GM18868 (cell line): Measurements from ENCODE around the gene RELL1.
"Not testable (repeated sequence)": the region's sequence is repeated elsewhere in the genome, so short reads cannot be mapped to it uniquely, and the experiment has no call there.

ENCODE experiments used
- ATAC-seq: cut with Tn5 transposase; IDR thresholded peaks from one replicate; pipeline ENCODE4 v1.9.1; 2021; ENCODE audit warnings: mild to moderate bottlenecking, moderate library complexity; ENCODE audit not compliant: unreplicated experiment

The RELL1 gene

DNA sequence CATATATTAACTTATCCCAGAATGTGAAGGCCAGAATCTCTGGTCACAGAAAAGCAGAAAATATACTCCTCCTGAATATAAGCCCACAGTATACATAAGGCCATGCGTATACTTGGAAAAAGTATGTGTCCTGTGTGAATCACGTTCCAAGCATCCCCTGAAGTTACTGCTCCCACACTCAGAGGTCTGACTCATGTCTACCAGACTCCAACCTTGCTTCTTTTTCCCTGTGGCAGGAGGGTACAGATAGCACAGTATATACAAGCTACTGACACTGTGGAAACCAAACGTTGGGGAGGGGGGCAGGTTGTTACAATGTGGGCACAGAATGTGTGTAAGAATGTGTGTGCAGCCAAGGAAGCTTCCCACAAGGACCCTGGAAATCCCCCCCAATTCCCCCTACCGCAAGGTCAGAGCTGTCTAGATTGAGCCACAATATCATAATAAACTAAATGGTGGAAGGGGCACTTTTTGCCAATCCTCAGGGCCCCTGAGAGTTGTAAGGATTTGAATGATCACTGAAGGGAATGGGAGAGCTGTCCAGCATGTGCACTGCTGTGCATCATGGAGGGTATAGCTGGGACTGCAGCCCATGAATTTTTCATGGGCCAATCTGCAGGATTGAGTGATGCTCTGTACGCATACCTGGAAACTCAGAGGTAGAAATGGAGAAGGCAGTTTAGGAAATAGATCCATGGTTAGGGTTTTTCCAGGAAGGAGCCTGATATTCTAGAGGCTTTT, 7.4 kb upstream of the RELL1 start:
- ATAC-seq: no peak

DNA sequence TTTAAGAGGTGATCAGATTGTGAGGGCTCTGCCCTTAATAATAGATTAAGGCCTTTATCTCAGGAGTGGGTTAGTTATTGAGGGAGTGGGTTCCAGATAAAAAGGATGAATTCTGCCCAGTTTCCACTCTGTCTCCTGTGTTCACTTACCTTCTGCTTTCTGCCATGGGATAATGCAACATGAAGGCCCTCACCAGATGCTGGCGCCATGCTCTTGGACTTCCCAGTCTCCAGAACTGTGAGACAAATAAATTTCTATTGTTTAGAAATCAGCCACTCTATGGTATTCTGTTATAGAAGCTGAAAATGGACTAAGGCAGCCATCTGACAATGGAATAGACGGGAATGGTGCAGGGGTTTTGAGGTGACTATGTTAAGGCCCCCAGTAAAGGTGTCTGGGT, 6.9 kb upstream of the RELL1 start:
- ATAC-seq: no peak

DNA sequence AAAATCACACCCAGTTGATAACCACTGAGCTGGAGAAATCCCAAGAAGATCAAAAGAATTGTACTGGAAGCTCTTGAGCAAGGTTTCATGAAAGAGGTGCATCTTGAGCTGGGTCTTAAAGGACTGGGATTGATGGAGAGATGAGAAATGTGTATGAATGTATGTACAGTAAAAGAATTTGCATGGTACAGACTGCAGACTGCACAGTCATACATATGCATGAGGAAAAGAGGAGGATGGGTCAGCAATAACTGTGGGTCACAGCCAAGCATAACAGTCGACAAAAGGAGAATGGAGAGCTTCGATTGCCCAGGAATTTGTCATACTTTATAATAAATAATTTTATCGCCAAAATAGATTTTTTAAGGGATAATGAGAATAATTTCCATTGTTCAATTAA, 4.8 kb upstream of the RELL1 start:
- no peak for ATAC-seq

GRCh38 chr4:37689353-37690095, 3.3 kb upstream of the RELL1 start:
- ATAC-seq: no peak

- ATAC-seq: no peak
These were observed 1.5 kb upstream of the RELL1 start for GRCh38 chr4:37687681-37688080.

- no peak for ATAC-seq
These were observed 1.0 kb upstream of the RELL1 start for GRCh38 chr4:37687194-37687562.

DNA sequence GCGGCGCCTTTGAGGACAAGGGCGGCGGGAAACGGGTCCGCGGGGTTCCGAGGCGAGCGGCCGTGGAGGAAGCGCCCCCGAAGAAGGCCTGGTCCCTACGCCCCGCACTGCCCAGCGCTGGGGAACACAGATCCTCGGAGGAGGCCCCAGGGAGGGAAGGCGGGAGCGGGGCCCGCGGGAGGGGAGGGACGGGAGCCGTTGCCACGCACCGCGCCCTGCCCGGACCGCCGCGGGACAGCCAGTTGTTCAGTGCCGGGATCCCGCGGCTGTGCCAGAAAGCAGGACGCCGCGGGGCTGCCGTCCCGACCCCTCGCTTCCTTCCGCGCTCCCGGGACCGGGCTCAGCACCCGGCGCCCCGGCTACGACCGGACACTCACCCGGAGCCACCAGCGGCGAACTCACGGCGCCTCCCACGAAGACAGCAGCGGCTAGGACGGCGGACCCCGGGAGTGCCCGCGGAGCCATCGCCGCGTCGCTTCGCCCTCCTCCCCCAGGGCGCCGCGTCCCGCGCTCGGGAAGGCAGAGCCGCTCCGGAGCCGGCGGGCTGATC, 278 bp downstream of the RELL1 start:
- peak; percentile 4 for ATAC-seq

- ATAC-seq: no peak
These were observed 884 bp downstream of the RELL1 start for GRCh38 chr4:37685161-37685822.

GRCh38 chr4:37684154-37684553, 2.0 kb downstream of the RELL1 start:
- no peak for ATAC-seq

DNA sequence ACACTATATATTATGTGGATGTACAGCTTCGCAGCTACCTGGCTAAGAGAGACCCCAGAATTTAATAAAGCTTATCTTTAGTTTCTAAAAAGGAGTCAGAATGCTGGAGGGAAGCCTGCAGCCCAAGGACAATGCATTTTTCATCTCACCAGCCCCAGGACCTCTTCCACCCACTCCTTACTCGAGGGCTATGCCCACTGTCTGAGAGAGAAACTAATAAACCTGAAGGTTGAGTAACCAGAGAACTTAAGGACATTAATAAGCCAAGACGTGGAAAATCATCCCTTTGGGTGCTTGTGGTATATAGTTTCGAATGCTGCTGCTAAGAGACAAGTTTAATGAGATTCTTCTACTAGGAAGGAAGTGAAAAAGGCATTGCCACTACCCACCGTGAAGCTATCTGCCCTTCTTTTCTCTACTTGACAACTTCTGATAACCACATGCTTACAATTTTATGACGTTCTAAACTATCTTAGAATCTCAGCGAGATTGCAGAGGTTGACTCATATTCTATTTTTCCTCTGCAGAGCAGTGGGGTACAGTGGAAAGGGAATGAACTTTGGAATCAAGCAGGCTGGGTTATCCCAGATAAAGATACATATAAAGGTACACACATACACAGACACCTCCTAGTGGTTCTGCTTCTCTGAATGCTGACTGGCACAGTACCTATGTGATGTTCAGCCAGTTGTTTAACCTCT, 3.3 kb downstream of the RELL1 start:
- peak; percentile 40 for ATAC-seq

DNA sequence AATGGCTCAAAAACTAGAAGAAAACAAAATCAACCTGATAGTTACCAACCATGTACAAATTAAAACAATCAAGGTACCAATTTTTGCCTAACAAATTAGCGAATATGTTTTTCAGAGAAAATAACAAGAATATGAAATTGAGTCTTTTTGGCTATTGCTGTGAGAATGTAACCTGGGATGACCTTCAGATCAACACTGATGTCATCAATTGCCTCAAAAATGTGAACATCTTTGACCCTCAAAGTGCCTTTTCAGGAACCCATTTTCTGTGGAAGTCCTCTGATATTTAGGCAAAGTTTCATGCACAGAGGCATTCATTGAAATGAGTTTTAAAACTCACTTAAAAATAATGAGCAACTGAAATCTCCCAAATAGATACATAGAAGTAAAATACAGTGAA, 6.1 kb downstream of the RELL1 start:
- no peak for ATAC-seq

DNA sequence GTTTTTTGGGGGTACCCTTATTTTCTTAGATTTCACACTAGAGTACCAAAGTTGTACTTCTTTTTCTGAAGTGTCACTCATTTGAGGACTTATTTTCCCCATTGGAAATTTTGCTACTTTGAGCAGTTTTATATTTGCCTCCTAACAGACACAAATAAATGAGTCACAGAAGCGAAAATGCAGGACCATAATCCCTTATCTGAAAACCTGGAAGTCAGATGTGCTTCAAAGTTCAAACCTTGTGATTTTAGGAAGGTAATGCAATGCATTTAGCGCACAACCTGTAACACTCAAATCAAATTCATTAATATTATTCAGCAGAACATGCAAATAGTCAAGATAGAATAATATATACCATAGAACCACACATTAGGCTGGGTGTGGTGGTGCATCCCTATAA, 6.9 kb downstream of the RELL1 start:
- no peak for ATAC-seq

DNA sequence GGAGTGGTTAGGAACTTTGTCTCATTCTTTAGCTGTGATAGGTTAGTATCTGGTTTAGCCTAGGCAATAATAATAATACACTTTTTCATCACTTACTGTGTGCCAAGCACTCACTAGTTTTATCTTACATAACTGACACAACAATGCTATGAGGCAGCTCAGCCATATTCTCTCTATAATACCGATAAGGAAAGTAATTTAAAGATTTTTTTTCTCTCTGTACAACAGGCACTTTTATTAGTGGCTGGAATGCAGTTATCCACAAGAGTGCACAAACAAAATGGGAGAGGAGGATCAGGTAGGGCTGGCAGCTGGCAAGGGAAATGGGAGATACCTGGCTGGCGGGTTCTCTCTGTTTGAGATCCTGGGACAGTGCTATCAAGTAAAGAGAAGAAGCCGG, 7.6 kb downstream of the RELL1 start:
- no peak for ATAC-seq

DNA sequence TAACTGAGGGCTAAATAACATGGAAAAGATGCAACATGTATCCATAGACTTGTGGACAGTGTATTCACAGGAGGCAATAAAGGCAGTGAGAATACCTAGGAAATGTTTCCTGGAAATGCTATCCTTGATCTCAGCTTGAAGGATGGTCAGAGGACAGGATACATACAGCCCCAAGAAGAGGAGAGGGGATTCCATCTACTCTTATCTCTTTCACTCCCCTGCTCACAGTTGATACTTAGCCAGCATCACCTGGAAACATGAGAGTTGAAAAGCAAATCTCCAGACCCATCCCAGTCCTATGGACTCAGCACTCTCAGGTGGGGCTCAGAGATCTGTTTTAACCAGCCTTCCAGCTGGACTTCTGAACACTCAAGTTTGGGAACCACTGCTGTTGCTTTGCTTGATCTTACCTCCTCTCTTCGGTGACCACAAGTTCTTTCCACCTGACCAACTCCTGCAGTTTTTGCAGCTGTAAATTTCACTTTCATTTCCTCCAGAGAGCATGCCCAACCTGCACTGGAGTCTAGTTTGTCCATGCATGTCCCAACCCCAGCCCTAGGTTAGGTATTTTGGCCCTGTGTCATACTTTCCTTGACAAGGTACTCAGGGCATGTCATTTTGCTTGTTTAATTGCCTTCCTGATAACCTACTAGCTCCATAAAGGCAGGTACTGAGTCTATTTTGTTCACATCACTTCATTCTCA, 10.4 kb downstream of the RELL1 start:
- ATAC-seq: peak; percentile 92

- no peak for ATAC-seq
These were observed 11.7 kb downstream of the RELL1 start for GRCh38 chr4:37674439-37674838.

DNA sequence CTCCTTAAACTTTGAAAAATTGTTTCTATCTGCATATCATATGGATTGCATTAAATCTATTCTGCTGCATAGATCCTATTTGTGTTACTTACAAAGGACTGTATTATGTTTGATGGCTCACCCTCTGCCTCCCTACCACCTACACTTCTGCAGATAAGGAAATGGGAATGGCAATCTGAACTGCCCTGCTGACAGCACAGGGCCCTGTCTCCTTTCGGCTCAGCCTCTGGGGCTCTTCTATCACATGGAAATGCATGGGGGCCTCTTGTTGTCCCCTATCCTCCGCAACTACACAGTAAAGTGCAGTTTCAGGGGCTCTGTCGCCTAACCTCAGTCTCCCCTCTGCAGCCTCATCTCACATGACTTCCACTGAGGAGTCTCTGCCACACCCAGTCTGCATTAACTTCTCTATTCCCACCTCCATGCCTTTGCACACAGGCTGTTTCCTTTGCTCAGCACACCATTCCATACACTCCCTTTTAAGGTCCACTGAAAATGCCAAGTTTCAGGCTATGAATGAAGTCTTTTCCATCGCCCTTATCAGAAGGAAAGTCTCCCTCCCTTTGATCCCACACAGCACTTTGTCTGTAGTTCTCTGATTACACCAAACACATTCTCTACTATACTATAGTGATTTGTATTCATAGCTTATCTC, 12.5 kb downstream of the RELL1 start:
- ATAC-seq: no peak

GRCh38 chr4:37671072-37671471, 15.1 kb downstream of the RELL1 start:
- ATAC-seq: no peak

DNA sequence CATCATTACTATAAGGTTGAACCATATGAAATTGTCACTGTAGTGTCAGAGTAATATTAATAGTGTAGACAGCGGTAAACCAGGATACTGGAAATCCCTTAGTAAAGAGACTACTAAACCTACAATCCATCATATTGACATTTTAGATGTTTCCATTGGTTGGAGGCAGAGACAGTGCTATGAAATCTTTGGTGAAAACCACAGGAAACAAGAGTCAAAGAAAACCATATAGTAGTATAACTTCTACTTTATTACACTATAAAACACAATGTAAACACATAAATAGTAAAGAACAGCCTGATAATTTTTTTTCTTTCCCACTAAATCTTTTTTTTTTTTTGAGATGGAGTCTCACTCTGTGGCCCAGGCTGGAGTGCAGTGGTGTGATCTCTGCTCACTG, 15.9 kb downstream of the RELL1 start:
- ATAC-seq: no peak

DNA sequence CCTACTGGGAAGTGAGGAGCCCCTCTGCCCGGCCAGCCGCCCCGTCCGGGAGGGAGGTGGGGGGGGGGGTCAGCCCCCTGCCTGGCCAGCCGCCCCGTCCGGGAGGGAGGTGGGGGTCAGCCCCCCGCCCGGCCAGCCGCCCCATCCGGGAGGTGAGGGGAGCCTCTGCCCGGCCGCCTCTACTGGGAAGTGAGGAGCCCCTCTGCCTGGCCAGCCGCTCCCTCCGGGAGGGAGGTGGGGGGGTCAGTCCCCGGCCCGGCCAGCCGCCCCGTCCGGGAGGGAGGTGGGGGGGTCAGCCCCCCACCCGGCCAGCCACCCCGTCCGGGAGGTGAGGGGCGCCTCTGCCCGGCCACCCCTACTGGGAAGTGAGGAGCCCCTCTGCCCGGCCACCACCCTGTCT, 17.1 kb downstream of the RELL1 start:
- not testable (repeated sequence) for ATAC-seq
